Heart left ventricle (tissue), 13 donors: ENCODE measurements around the gene ATXN1.

Experiments
- CTCF ChIP-seq, 12 donors: fragments of 200-600 bp; sonication (generic) in 4 of 12; IDR thresholded peaks; one replicate each; pipeline versions ENCODE4 v1.5.0 to v1.8.0; 2018 to 2022; ENCODE audit warnings: antibody characterized with exemption in 12 of 12, mild to moderate bottlenecking in 5 of 12
- POLR2A ChIP-seq, 2 donors: fragments of 450-650 bp; IDR thresholded peaks; one replicate each; pipeline ENCODE4 v1.6.1; 2017; ENCODE audit warnings: antibody characterized with exemption in 2 of 2, mild to moderate bottlenecking in 2 of 2, moderate library complexity in 2 of 2
- donor health status: ischemic (EF 13 %, LVEDD 7.1; RV severe dilation, severe dysfunction).
- donor health status: DM: no; HTN: yes; CAD: no.
- donor health status: DM: no; HTN: no; CAD: no.
- donor health status: ischemic (EF 25% LVEDD 6.9; RV normal size, moderate dysfunction).
- donor health status: ischemic (EF 25% LVEDD 5.7; RV mildly dilated, moderate dysfunction).
- donor health status: ischemic (EF 35%, LVEDD 5.7; RV mildly dilated, moderate dysfunction).
- donor health status: nonischemic (EF 11% LVEDD 7.7; RV severe dilation, severe dysfunction).
- donor health status: DM: yes; HTN: yes; CAD: no.
- donor health status: PGD.
- donor health status: ischemic (EF 29% LVEDD 5.4; RV normal size, mild dysfunction).
- donor health status: nonischemic (EF 23%, LVEDD 6.1; RV moderate dilation, normal function).

- TF ChIP-seq CTCF (IDR thresholded peaks at IDR 0.05) (no peak), POLR2A (IDR thresholded peaks at IDR 0.05) (no peak)
Observed at GRCh38 chr6:16320533-16321340, 440.5 kb downstream of the ATXN1 start.
